Body of pancreas (tissue), 4 donors: ENCODE measurements around the gene KRT86.

ENCODE experiments used
- POLR2A ChIP-seq, 3 donors: fragments of 450-650 bp; IDR thresholded peaks; one replicate each; pipeline ENCODE4 v1.6.1; 2016; ENCODE audit warnings: antibody characterized with exemption in 3 of 3, mild to moderate bottlenecking in 2 of 3
- TF ChIP-seq, protein P1 (sequence below), 7 experiments: fragments of 450-650 bp in 4 of 7; fragments of 200-600 bp in 3 of 7; sonication (generic) in 3 of 7; IDR thresholded peaks; one replicate each; pipeline ENCODE4 v1.5.1; 2016 to 2019; ENCODE audit warnings: antibody characterized with exemption in 7 of 7

DNA sequence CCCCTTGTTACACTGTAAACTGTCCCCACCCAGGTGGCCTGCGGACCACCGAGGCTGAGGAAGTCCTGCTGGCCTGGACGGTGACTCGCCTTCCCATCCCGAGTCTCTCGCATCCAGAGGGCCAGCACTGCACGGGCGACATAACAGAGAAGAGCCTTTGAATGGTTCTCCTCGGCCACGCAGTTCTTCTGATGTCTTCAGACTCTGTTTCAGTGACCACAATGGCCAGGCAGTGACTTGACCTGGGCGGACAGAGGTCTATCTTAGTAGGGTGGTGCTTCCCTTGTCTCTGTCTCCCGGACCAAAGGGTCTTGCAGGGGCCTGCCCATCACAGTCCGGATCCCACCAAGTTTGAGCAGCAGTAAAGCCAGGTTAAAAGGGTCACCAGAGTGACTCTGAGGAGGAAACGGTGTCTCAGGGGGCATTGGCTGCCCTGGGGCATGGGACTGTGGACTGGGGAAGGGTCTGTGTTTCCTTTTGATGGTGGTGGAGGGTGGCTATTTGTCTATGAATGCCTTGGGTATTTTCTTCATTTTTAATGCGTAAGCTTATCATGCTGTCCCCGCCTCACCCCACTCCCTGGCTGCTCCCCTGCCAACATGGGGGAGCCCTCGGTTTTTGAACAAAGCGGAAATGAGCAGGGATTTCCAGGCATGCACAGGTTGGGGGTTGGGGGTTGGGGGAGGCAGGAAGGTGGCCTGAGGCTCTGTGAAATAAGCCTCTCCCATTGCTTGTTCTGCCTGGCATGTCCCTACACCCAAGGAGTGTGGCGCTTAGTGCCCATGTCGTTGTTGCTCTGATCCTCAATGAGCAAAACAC, 82.5 kb downstream of the KRT86 start:
- TF ChIP-seq, protein P1, sequence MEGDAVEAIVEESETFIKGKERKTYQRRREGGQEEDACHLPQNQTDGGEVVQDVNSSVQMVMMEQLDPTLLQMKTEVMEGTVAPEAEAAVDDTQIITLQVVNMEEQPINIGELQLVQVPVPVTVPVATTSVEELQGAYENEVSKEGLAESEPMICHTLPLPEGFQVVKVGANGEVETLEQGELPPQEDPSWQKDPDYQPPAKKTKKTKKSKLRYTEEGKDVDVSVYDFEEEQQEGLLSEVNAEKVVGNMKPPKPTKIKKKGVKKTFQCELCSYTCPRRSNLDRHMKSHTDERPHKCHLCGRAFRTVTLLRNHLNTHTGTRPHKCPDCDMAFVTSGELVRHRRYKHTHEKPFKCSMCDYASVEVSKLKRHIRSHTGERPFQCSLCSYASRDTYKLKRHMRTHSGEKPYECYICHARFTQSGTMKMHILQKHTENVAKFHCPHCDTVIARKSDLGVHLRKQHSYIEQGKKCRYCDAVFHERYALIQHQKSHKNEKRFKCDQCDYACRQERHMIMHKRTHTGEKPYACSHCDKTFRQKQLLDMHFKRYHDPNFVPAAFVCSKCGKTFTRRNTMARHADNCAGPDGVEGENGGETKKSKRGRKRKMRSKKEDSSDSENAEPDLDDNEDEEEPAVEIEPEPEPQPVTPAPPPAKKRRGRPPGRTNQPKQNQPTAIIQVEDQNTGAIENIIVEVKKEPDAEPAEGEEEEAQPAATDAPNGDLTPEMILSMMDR (IDR thresholded peaks at IDR 0.05): no peak
- TF ChIP-seq POLR2A (IDR thresholded peaks at IDR 0.05): no peak
